ENCODE measurements around the gene CPNE2.

The CPNE2 gene

GRCh38 chr16:57156351-57156703 is 63.9 kb downstream of the CPNE2 start:
- no peak for DNase-seq
- H3K36me3 ChIP-seq (ENCODE audit: control insufficient read depth, insufficient read depth, low read length): peaks cover 2% of the 10 kb centered on the region
- no peak overlapping the region for H2AK5ac ChIP-seq (ENCODE audit: low read length)

GRCh38 chr16:57157533-57157932 is 65.2 kb downstream of the CPNE2 start:
- H4K8ac ChIP-seq (ENCODE audit: low read depth, low read length): no peak overlapping the region
- H3K23ac ChIP-seq (ENCODE audit: low read length): no peak overlapping the region
- no peak overlapping the region for H3K18ac ChIP-seq (ENCODE audit: low read length)
- H2AK5ac ChIP-seq (ENCODE audit: low read length): no peak overlapping the region
- H3K4ac ChIP-seq (ENCODE audit: low read depth, low read length): no peak overlapping the region
- H2BK15ac ChIP-seq (replicated peaks; ENCODE audit: low read depth): no peak overlapping the region
- H2BK120ac ChIP-seq (ENCODE audit: low read depth, low read length): no peak overlapping the region
- no peak overlapping the region for H3K27ac ChIP-seq (ENCODE audit: low read depth, low read length)
- no peak overlapping the region for H4K5ac ChIP-seq (ENCODE audit: low read length)
- no peaks in the 10 kb centered on the region for H3K79me1 ChIP-seq (ENCODE audit: low read length)
- no peak for DNase-seq
- H3K27me3 ChIP-seq (ENCODE audit: insufficient read depth, low read length, poor library complexity): no peaks in the 10 kb centered on the region
- no peaks in the 10 kb centered on the region for H3K4me1 ChIP-seq (ENCODE audit: control insufficient read depth, low read depth, low read length)
- no peak overlapping the region for H3K56ac ChIP-seq (ENCODE audit: low read length)
- no peak overlapping the region for H3K9ac ChIP-seq (ENCODE audit: low read length)
- no peak overlapping the region for H3K4me2 ChIP-seq (ENCODE audit: low read length)
- no CpG with 5 or more reads among the region's 1 CpG for WGBS (ENCODE audit: extremely low coverage, insufficient coverage, low lambda C conversion rate)
- no peak overlapping the region for H2BK5ac ChIP-seq (ENCODE audit: low read length)
- H3K36me3 ChIP-seq (ENCODE audit: control insufficient read depth, insufficient read depth, low read length): peaks cover under 1% of the 10 kb centered on the region
- H3K79me2 ChIP-seq (ENCODE audit: control insufficient read depth, insufficient read depth, low read length): no peaks in the 10 kb centered on the region
- H3K4me3 ChIP-seq (ENCODE audit: low read length): no peak overlapping the region

More at GRCh38 chr16:57156351-57156703, 63.9 kb downstream of the CPNE2 start:
- Histone ChIP-seq H2BK5ac (ENCODE audit: low read length) (no peak overlapping the region), H3K27me3 (ENCODE audit: insufficient read depth, low read length, poor library complexity) (no peaks in the 10 kb centered on the region), H3K79me1 (ENCODE audit: low read length) (no peaks in the 10 kb centered on the region), H2BK15ac (replicated peaks; ENCODE audit: low read depth) (no peak overlapping the region), H3K4me3 (ENCODE audit: low read length) (no peak overlapping the region), H3K4ac (ENCODE audit: low read depth, low read length) (no peak overlapping the region), H3K4me2 (ENCODE audit: low read length) (no peak overlapping the region), H3K18ac (ENCODE audit: low read length) (no peak overlapping the region), H3K4me1 (ENCODE audit: control insufficient read depth, low read depth, low read length) (no peaks in the 10 kb centered on the region), H3K9ac (ENCODE audit: low read length) (no peak overlapping the region), H4K5ac (ENCODE audit: low read length) (no peak overlapping the region), H3K23ac (ENCODE audit: low read length) (no peak overlapping the region), H3K79me2 (ENCODE audit: control insufficient read depth, insufficient read depth, low read length) (no peaks in the 10 kb centered on the region), H4K8ac (ENCODE audit: low read depth, low read length) (no peak overlapping the region), H2BK120ac (ENCODE audit: low read depth, low read length) (no peak overlapping the region), H3K56ac (ENCODE audit: low read length) (no peak overlapping the region), H3K27ac (ENCODE audit: low read depth, low read length) (no peak overlapping the region)
- no CpG with 5 or more reads among the region's 4 CpGs for WGBS (ENCODE audit: extremely low coverage, insufficient coverage, low lambda C conversion rate)

DNA sequence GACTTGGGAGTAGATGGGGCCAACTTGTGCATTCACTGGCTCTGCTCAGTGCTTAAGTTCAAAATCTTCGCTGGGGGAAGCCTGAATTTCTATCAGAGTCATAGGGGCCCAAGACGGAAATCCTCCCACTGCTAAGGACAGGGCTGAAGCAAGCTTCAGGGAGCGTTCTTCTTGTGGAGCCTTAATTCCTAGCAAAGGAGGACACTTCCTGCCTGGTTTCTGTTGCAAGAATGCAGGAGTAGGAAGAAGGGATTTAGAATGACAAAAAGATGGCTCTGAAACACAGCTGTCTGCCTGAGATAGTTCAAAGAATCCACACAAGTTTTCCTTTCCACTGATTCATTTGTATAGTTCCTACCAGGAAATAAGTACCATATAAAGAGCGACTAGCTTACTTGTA is 67.1 kb downstream of the CPNE2 start:
- Histone ChIP-seq H2BK15ac (replicated peaks; ENCODE audit: low read depth) (no peak overlapping the region), H3K23ac (ENCODE audit: low read length) (no peak overlapping the region), H3K4me3 (ENCODE audit: low read length) (no peak overlapping the region), H4K8ac (ENCODE audit: low read depth, low read length) (no peak overlapping the region), H3K79me2 (ENCODE audit: control insufficient read depth, insufficient read depth, low read length) (no peaks in the 10 kb centered on the region), H3K18ac (ENCODE audit: low read length) (no peak overlapping the region), H3K4me2 (ENCODE audit: low read length) (no peak overlapping the region), H3K27me3 (ENCODE audit: insufficient read depth, low read length, poor library complexity) (no peaks in the 10 kb centered on the region), H3K79me1 (ENCODE audit: low read length) (no peaks in the 10 kb centered on the region), H3K9ac (ENCODE audit: low read length) (no peak overlapping the region), H3K4ac (ENCODE audit: low read depth, low read length) (no peak overlapping the region), H2AK5ac (ENCODE audit: low read length) (no peak overlapping the region), H4K5ac (ENCODE audit: low read length) (no peak overlapping the region), H3K4me1 (ENCODE audit: control insufficient read depth, low read depth, low read length) (no peaks in the 10 kb centered on the region), H3K27ac (ENCODE audit: low read depth, low read length) (no peak overlapping the region), H2BK120ac (ENCODE audit: low read depth, low read length) (no peak overlapping the region), H3K36me3 (ENCODE audit: control insufficient read depth, insufficient read depth, low read length) (peaks cover 2% of the 10 kb centered on the region), H2BK5ac (ENCODE audit: low read length) (no peak overlapping the region), H3K56ac (ENCODE audit: low read length) (no peak overlapping the region)
- no CpG with 5 or more reads among the region's 4 CpGs for WGBS (ENCODE audit: extremely low coverage, insufficient coverage, low lambda C conversion rate)
- no peak for DNase-seq

- Histone ChIP-seq H3K4me1 (ENCODE audit: control insufficient read depth, low read depth, low read length) (no peaks in the 10 kb centered on the region), H3K27me3 (ENCODE audit: insufficient read depth, low read length, poor library complexity) (no peaks in the 10 kb centered on the region), H3K18ac (ENCODE audit: low read length) (no peak overlapping the region), H4K5ac (ENCODE audit: low read length) (no peak overlapping the region), H4K8ac (ENCODE audit: low read depth, low read length) (no peak overlapping the region), H3K4me3 (ENCODE audit: low read length) (no peak overlapping the region), H2BK5ac (ENCODE audit: low read length) (no peak overlapping the region), H3K9ac (ENCODE audit: low read length) (no peak overlapping the region), H3K23ac (ENCODE audit: low read length) (no peak overlapping the region), H2BK15ac (replicated peaks; ENCODE audit: low read depth) (no peak overlapping the region), H3K56ac (ENCODE audit: low read length) (no peak overlapping the region), H2BK120ac (ENCODE audit: low read depth, low read length) (no peak overlapping the region), H3K27ac (ENCODE audit: low read depth, low read length) (no peak overlapping the region), H3K79me1 (ENCODE audit: low read length) (no peaks in the 10 kb centered on the region), H2AK5ac (ENCODE audit: low read length) (no peak overlapping the region), H3K4ac (ENCODE audit: low read depth, low read length) (no peak overlapping the region), H3K4me2 (ENCODE audit: low read length) (no peak overlapping the region), H3K36me3 (ENCODE audit: control insufficient read depth, insufficient read depth, low read length) (peaks cover 6% of the 10 kb centered on the region), H3K79me2 (ENCODE audit: control insufficient read depth, insufficient read depth, low read length) (no peaks in the 10 kb centered on the region)
- no peak for DNase-seq
- WGBS (ENCODE audit: extremely low coverage, insufficient coverage, low lambda C conversion rate): no CpG with 5 or more reads among the region's 1 CpG
Observed at GRCh38 chr16:57163842-57164241, 71.5 kb downstream of the CPNE2 start.

DNA sequence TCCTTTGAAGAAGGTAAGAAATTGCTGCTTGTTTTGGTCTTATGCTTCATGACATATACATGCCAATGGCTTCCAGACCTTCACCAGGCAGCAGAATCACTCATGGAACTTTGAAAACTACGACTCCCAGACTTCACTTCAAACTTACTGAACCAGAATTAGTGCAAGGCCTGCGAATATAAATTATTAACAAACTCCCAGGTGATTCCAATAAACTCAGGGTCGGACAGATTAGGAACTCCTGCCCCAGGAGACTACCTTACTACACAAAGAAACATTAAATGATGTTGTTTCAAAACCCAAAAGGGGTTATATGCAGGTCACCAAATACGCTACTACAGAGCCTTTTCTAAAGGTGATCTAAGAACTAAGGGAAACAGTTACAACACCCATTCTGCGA is 73.1 kb downstream of the CPNE2 start:
- H3K27me3 ChIP-seq (ENCODE audit: insufficient read depth, low read length, poor library complexity): no peaks in the 10 kb centered on the region
- H2BK120ac ChIP-seq (ENCODE audit: low read depth, low read length): no peak overlapping the region
- H2BK5ac ChIP-seq (ENCODE audit: low read length): no peak overlapping the region
- no peak overlapping the region for H2AK5ac ChIP-seq (ENCODE audit: low read length)
- H3K56ac ChIP-seq (ENCODE audit: low read length): no peak overlapping the region
- no peaks in the 10 kb centered on the region for H3K79me2 ChIP-seq (ENCODE audit: control insufficient read depth, insufficient read depth, low read length)
- H2BK15ac ChIP-seq (replicated peaks; ENCODE audit: low read depth): no peak overlapping the region
- H3K36me3 ChIP-seq (ENCODE audit: control insufficient read depth, insufficient read depth, low read length): peaks cover 8% of the 10 kb centered on the region
- H3K4me3 ChIP-seq (ENCODE audit: low read length): no peak overlapping the region
- no peak overlapping the region for H3K27ac ChIP-seq (ENCODE audit: low read depth, low read length)
- no peak overlapping the region for H3K23ac ChIP-seq (ENCODE audit: low read length)
- DNase-seq: no peak
- no peak overlapping the region for H3K9ac ChIP-seq (ENCODE audit: low read length)
- H4K8ac ChIP-seq (ENCODE audit: low read depth, low read length): no peak overlapping the region
- H3K18ac ChIP-seq (ENCODE audit: low read length): no peak overlapping the region
- no peak overlapping the region for H4K5ac ChIP-seq (ENCODE audit: low read length)
- no peaks in the 10 kb centered on the region for H3K79me1 ChIP-seq (ENCODE audit: low read length)
- no CpG with 5 or more reads among the region's 5 CpGs for WGBS (ENCODE audit: extremely low coverage, insufficient coverage, low lambda C conversion rate)
- no peak overlapping the region for H3K4me2 ChIP-seq (ENCODE audit: low read length)
- no peaks in the 10 kb centered on the region for H3K4me1 ChIP-seq (ENCODE audit: control insufficient read depth, low read depth, low read length)
- H3K4ac ChIP-seq (ENCODE audit: low read depth, low read length): no peak overlapping the region

GRCh38 chr16:57165938-57166337 is 73.6 kb downstream of the CPNE2 start:
- no peak overlapping the region for H3K4ac ChIP-seq (ENCODE audit: low read depth, low read length)
- H4K5ac ChIP-seq (ENCODE audit: low read length): no peak overlapping the region
- no peak overlapping the region for H2BK15ac ChIP-seq (replicated peaks; ENCODE audit: low read depth)
- no peak overlapping the region for H4K8ac ChIP-seq (ENCODE audit: low read depth, low read length)
- no peak overlapping the region for H3K18ac ChIP-seq (ENCODE audit: low read length)
- H2BK5ac ChIP-seq (ENCODE audit: low read length): no peak overlapping the region
- H3K36me3 ChIP-seq (ENCODE audit: control insufficient read depth, insufficient read depth, low read length): peaks cover 8% of the 10 kb centered on the region
- no CpG with 5 or more reads among the region's 3 CpGs for WGBS (ENCODE audit: extremely low coverage, insufficient coverage, low lambda C conversion rate)
- H3K4me3 ChIP-seq (ENCODE audit: low read length): no peak overlapping the region
- no peaks in the 10 kb centered on the region for H3K4me1 ChIP-seq (ENCODE audit: control insufficient read depth, low read depth, low read length)
- no peak overlapping the region for H3K27ac ChIP-seq (ENCODE audit: low read depth, low read length)
- H2AK5ac ChIP-seq (ENCODE audit: low read length): no peak overlapping the region
- no peak overlapping the region for H2BK120ac ChIP-seq (ENCODE audit: low read depth, low read length)
- no peaks in the 10 kb centered on the region for H3K79me2 ChIP-seq (ENCODE audit: control insufficient read depth, insufficient read depth, low read length)
- no peak overlapping the region for H3K56ac ChIP-seq (ENCODE audit: low read length)
- H3K79me1 ChIP-seq (ENCODE audit: low read length): no peaks in the 10 kb centered on the region
- no peak for DNase-seq
- H3K9ac ChIP-seq (ENCODE audit: low read length): no peak overlapping the region
- no peak overlapping the region for H3K4me2 ChIP-seq (ENCODE audit: low read length)
- no peaks in the 10 kb centered on the region for H3K27me3 ChIP-seq (ENCODE audit: insufficient read depth, low read length, poor library complexity)
- no peak overlapping the region for H3K23ac ChIP-seq (ENCODE audit: low read length)

Data from mesendoderm (in vitro differentiated cells).